GM19193 (cell line): ENCODE measurements around the gene KRT1.

Experiments used
- POLR2A ChIP-seq: IDR thresholded peaks from 4 replicates; pipeline ENCODE4 v1.6.1; 2011; ENCODE audit not compliant: insufficient read depth, insufficient read length; ENCODE audit errors: extremely low read depth

KRT1 gene

DNA sequence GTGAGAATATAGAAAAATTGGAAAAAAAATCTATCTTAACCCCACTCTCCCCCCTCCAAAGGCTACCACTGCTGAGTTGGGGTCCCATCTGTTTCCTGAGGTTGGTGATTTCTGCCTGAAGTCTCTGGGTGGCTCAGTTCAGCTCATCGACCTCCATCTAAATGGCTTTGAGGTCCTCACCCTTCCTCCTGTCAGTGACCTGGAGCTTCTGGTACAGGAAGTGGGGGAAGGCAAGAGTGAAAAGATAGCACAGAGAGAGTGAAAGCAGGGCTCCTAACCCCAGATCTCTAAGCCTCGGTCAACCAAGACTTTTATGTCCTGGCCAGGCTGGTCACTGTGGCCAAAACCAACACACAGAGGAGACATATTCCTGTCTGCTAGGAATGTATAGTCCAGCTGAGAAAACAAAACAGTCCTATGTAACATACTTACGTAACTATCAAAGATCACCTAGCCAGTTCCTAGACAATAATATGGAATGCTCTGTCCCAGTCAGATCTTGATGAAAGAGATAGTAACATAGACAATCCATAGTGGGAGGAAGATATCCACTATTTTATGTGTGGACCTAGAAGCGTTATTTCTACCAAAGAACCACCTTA lies 49.5 kb downstream of the KRT1 start:
- no peak for TF ChIP-seq POLR2A

DNA sequence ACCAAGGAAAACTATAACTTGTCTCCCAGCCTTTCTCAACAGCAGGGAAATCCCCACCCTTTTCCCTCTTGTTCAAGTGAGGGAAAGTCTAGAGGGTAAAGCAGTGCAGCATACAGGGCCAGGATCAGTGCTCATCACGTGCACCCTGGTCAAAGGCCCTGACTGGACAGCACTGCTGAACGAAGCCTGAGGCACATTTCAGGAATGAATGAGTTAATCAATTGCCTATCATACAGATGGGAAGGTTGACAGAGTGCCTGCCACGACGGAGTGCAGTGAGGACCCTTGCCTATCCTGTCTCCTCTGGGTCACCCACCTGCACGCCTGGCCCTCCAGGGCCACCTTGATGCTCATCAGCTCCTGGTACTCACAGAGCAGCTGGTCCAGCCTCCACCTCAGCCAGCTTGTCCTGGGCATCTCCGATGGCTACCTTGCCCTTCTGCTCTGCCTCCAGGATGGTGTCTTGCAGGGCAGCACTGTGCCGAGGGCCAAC lies 50.2 kb downstream of the KRT1 start:
- no peak for TF ChIP-seq POLR2A

DNA sequence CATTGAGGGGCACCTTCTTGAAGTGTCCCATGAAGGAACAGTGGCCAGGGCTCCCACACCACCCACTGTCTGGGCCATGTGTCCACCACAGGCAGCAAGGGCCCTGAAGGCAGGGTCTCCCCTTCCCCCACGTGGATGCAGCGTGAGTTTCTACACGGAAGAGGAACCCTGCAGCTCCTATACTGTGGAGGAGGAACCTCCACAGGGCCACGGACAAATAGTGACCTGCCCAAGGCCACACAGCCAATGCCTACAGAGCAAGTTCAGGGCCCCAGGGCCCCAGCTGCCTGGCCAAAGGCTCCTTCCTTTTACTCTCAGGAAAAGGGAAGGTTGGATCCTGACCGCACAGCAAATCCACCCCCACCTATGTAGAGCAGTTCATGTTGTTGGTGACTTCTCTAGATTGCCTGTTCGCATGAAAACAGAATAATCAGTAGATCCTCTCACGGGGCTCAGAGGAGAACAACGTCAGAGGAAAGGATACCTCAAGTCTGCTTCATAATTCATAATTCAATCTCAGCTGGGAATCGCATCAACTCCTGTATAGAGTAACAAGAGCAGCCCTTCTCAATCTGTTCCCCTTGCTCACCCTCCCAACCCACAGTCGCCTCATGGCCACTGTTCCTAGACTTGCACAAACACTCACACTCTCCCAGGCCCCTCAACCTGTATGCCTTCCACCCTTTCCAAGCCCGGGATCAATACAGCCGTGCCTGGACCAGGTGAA lies 50.8 kb downstream of the KRT1 start:
- no peak for TF ChIP-seq POLR2A

DNA sequence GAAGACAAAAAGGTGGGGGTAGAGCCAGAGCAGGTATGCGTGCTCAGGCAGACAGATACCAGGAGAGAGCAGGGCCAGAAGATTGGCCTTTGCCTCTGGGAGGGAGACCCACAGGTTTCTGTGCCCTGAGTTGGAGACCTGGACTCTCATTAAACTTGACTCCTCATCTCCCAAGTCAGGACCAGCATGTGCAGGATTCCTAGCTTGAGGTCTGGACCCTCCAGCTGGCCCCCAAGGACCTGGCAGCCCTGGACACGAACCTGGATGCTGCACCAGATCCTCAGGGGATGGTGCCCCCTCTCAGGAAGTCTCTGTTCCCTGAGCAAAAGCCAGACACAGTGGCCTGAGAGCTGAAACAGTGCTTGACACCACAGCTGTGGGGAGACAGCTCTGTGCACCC lies 51.4 kb downstream of the KRT1 start:
- TF ChIP-seq POLR2A, result no peak

DNA sequence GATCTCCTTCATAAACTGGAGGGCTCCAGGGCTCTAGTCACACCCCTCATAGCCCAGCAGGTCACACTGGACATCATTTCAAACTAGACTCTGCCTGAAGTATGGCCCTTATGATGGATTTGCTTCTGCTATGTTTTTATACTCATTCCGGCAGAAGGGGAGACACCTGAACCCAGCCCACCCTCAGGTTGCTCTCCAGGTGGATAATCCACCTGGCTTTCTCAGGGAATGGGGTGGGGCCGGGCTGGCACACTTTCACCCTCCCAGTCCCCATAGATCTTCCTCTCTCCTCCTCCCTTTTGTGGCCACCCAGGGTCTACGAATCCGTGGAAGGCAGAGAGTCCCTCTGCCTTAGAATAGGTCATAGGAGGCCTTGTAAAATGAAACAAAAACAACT lies 52.1 kb downstream of the KRT1 start:
- TF ChIP-seq POLR2A, result no peak

DNA sequence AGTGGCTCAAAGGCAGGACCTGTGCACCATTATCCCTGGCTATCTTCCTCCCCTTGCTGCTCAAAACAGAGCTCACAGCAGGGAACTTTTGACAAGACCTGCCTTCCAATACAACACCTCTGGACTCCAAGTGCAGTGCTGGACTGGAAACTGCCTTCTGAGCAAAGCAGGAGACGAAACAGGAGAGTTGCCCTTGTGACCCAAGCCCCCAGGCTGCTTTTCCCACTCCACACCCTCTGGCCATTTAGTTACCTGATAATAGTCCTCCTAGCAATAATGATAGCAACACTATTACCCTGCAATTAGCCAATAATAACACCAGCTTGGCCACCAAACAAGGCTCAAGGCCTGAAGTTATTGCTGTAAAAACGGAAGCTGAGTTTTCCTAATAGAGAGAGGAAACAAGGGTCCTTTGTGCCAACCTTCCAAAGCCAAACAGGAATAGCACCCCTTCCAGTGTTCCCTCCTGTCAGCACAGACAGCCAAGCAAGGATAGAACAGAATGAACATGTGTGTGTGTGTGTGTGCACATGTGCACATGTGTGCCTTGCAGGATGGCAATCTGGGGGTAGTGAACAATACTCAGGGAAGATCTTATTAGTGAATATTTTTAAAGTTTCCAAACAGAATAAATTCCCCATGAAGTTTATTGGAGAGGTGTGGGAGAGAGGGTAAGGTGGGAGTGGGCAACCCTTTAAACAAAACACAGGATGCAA lies 52.7 kb downstream of the KRT1 start:
- TF ChIP-seq POLR2A, result no peak
